ENCODE results near the gene MAGI3.
"Not testable (repeated sequence)": the region's sequence is repeated elsewhere in the genome, so short reads cannot be mapped to it uniquely, and the experiment has no call there.

MAGI3 gene

GRCh38 chr1:113552244-113552643 is 161.9 kb downstream of the MAGI3 start:
- Histone ChIP-seq H3K27ac (ENCODE audit: low read depth, low read length) (no peak overlapping the region), H3K9me3 (ENCODE audit: low read length) (no peaks in the 10 kb centered on the region), H3K27me3 (ENCODE audit: control insufficient read depth in 1 of 2, insufficient read depth in 2 of 2, low read length in 2 of 2) (no peaks in the 10 kb centered on the region), H3K9ac (ENCODE audit: low read length) (no peak overlapping the region), H3K4me1 (ENCODE audit: insufficient read depth, low read length) (no peaks in the 10 kb centered on the region), H3K36me3 (ENCODE audit: insufficient read depth, low read length) (peaks cover 12% of the 10 kb centered on the region), H3K4me3 (ENCODE audit: low read depth in 1 of 2, low read length in 2 of 2) (no peak overlapping the region)

GRCh38 chr1:113557187-113557586 is 166.9 kb downstream of the MAGI3 start:
- Histone ChIP-seq H3K9ac (ENCODE audit: low read length) (no peak overlapping the region), H3K27ac (ENCODE audit: low read depth, low read length) (no peak overlapping the region), H3K36me3 (ENCODE audit: insufficient read depth, low read length) (peaks cover 12% of the 10 kb centered on the region), H3K27me3 (ENCODE audit: control insufficient read depth in 1 of 2, insufficient read depth in 2 of 2, low read length in 2 of 2) (no peaks in the 10 kb centered on the region), H3K4me1 (ENCODE audit: insufficient read depth, low read length) (no peaks in the 10 kb centered on the region), H3K4me3 (ENCODE audit: low read depth in 1 of 2, low read length in 2 of 2) (no peak overlapping the region), H3K9me3 (ENCODE audit: low read length) (no peaks in the 10 kb centered on the region)

- H3K36me3 ChIP-seq (ENCODE audit: insufficient read depth, low read length), result no peaks in the 10 kb centered on the region
- no peak overlapping the region for H3K27ac ChIP-seq (ENCODE audit: low read depth, low read length)
Observed at GRCh38 chr1:113565621-113566020, 175.3 kb downstream of the MAGI3 start.

GRCh38 chr1:113567427-113567826 is 177.1 kb downstream of the MAGI3 start:
- no peak overlapping the region for H3K4me3 ChIP-seq (ENCODE audit: low read depth in 1 of 2, low read length in 2 of 2)
- no peaks in the 10 kb centered on the region for H3K36me3 ChIP-seq (ENCODE audit: insufficient read depth, low read length)
- no peaks in the 10 kb centered on the region for H3K4me1 ChIP-seq (ENCODE audit: insufficient read depth, low read length)
- peaks cover 3% of the 10 kb centered on the region for H3K9me3 ChIP-seq (ENCODE audit: low read length)
- H3K9ac ChIP-seq (ENCODE audit: low read length), result no peak overlapping the region
- no peaks in the 10 kb centered on the region for H3K27me3 ChIP-seq (ENCODE audit: control insufficient read depth in 1 of 2, insufficient read depth in 2 of 2, low read length in 2 of 2)
- no peak overlapping the region for H3K27ac ChIP-seq (ENCODE audit: low read depth, low read length)

More at GRCh38 chr1:113565621-113566020, 175.3 kb downstream of the MAGI3 start:
- H3K27me3 ChIP-seq (ENCODE audit: control insufficient read depth in 1 of 2, insufficient read depth in 2 of 2, low read length in 2 of 2), result no peaks in the 10 kb centered on the region
- H3K4me1 ChIP-seq (ENCODE audit: insufficient read depth, low read length), result no peaks in the 10 kb centered on the region
- H3K9me3 ChIP-seq (ENCODE audit: low read length), result peaks cover 3% of the 10 kb centered on the region
- H3K9ac ChIP-seq (ENCODE audit: low read length), result no peak overlapping the region
- H3K4me3 ChIP-seq (ENCODE audit: low read depth in 1 of 2, low read length in 2 of 2), result no peak overlapping the region

- not testable (repeated sequence) for H3K9ac ChIP-seq (ENCODE audit: low read length); H3K9me3 ChIP-seq (ENCODE audit: low read length); H3K4me1 ChIP-seq (ENCODE audit: insufficient read depth, low read length); H3K27me3 ChIP-seq (ENCODE audit: control insufficient read depth in 1 of 2, insufficient read depth in 2 of 2, low read length in 2 of 2); H3K36me3 ChIP-seq (ENCODE audit: insufficient read depth, low read length); H3K4me3 ChIP-seq (ENCODE audit: low read depth in 1 of 2, low read length in 2 of 2); H3K27ac ChIP-seq (ENCODE audit: low read depth, low read length)
Observed at GRCh38 chr1:113575744-113576260, 185.5 kb downstream of the MAGI3 start.

- H3K36me3 ChIP-seq (ENCODE audit: insufficient read depth, low read length), result no peaks in the 10 kb centered on the region
Observed at GRCh38 chr1:113576271-113576670, 186.0 kb downstream of the MAGI3 start.

GRCh38 chr1:113579256-113580018 is 189.1 kb downstream of the MAGI3 start:
- Histone ChIP-seq H3K9me3 (ENCODE audit: low read length) (no peaks in the 10 kb centered on the region), H3K4me3 (ENCODE audit: low read depth in 1 of 2, low read length in 2 of 2) (no peak overlapping the region), H3K4me1 (ENCODE audit: insufficient read depth, low read length) (no peaks in the 10 kb centered on the region), H3K27ac (ENCODE audit: low read depth, low read length) (no peak overlapping the region), H3K27me3 (ENCODE audit: control insufficient read depth in 1 of 2, insufficient read depth in 2 of 2, low read length in 2 of 2) (no peaks in the 10 kb centered on the region), H3K9ac (ENCODE audit: low read length) (no peak overlapping the region), H3K36me3 (ENCODE audit: insufficient read depth, low read length) (no peaks in the 10 kb centered on the region)

More at GRCh38 chr1:113576271-113576670, 186.0 kb downstream of the MAGI3 start:
- no peaks in the 10 kb centered on the region for H3K9me3 ChIP-seq (ENCODE audit: low read length)
- H3K4me1 ChIP-seq (ENCODE audit: insufficient read depth, low read length), result no peaks in the 10 kb centered on the region
- no peak overlapping the region for H3K9ac ChIP-seq (ENCODE audit: low read length)
- H3K4me3 ChIP-seq (ENCODE audit: low read depth in 1 of 2, low read length in 2 of 2), result no peak overlapping the region
- no peaks in the 10 kb centered on the region for H3K27me3 ChIP-seq (ENCODE audit: control insufficient read depth in 1 of 2, insufficient read depth in 2 of 2, low read length in 2 of 2)
- H3K27ac ChIP-seq (ENCODE audit: low read depth, low read length), result no peak overlapping the region

GRCh38 chr1:113581323-113581722 is 191.0 kb downstream of the MAGI3 start:
- H3K9ac ChIP-seq (ENCODE audit: low read length), result no peak overlapping the region
- no peaks in the 10 kb centered on the region for H3K9me3 ChIP-seq (ENCODE audit: low read length)

GRCh38 chr1:113582084-113582483 is 191.8 kb downstream of the MAGI3 start:
- Histone ChIP-seq H3K9ac (ENCODE audit: low read length) (no peak overlapping the region), H3K27ac (ENCODE audit: low read depth, low read length) (no peak overlapping the region), H3K4me1 (ENCODE audit: insufficient read depth, low read length) (no peaks in the 10 kb centered on the region), H3K36me3 (ENCODE audit: insufficient read depth, low read length) (peaks cover 3% of the 10 kb centered on the region), H3K4me3 (ENCODE audit: low read depth in 1 of 2, low read length in 2 of 2) (no peak overlapping the region), H3K9me3 (ENCODE audit: low read length) (no peaks in the 10 kb centered on the region), H3K27me3 (ENCODE audit: control insufficient read depth in 1 of 2, insufficient read depth in 2 of 2, low read length in 2 of 2) (no peaks in the 10 kb centered on the region)

More at GRCh38 chr1:113581323-113581722, 191.0 kb downstream of the MAGI3 start:
- Histone ChIP-seq H3K27me3 (ENCODE audit: control insufficient read depth in 1 of 2, insufficient read depth in 2 of 2, low read length in 2 of 2) (no peaks in the 10 kb centered on the region), H3K27ac (ENCODE audit: low read depth, low read length) (no peak overlapping the region), H3K4me1 (ENCODE audit: insufficient read depth, low read length) (no peaks in the 10 kb centered on the region), H3K4me3 (ENCODE audit: low read depth in 1 of 2, low read length in 2 of 2) (no peak overlapping the region), H3K36me3 (ENCODE audit: insufficient read depth, low read length) (peaks cover 3% of the 10 kb centered on the region)

GRCh38 chr1:113587475-113587874 is 197.2 kb downstream of the MAGI3 start:
- H3K4me1 ChIP-seq (ENCODE audit: insufficient read depth, low read length), result no peaks in the 10 kb centered on the region
- H3K27me3 ChIP-seq (ENCODE audit: control insufficient read depth in 1 of 2, insufficient read depth in 2 of 2, low read length in 2 of 2), result no peaks in the 10 kb centered on the region
- H3K4me3 ChIP-seq (ENCODE audit: low read depth in 1 of 2, low read length in 2 of 2), result no peak overlapping the region
- no peak overlapping the region for H3K27ac ChIP-seq (ENCODE audit: low read depth, low read length)
- no peaks in the 10 kb centered on the region for H3K9me3 ChIP-seq (ENCODE audit: low read length)
- H3K36me3 ChIP-seq (ENCODE audit: insufficient read depth, low read length), result peaks cover 3% of the 10 kb centered on the region
- no peak overlapping the region for H3K9ac ChIP-seq (ENCODE audit: low read length)

- Histone ChIP-seq H3K27me3 (ENCODE audit: control insufficient read depth in 1 of 2, insufficient read depth in 2 of 2, low read length in 2 of 2) (no peaks in the 10 kb centered on the region), H3K4me1 (ENCODE audit: insufficient read depth, low read length) (no peaks in the 10 kb centered on the region), H3K4me3 (ENCODE audit: low read depth in 1 of 2, low read length in 2 of 2) (no peak overlapping the region), H3K36me3 (ENCODE audit: insufficient read depth, low read length) (peaks cover 4% of the 10 kb centered on the region), H3K27ac (ENCODE audit: low read depth, low read length) (no peak overlapping the region), H3K9me3 (ENCODE audit: low read length) (no peaks in the 10 kb centered on the region), H3K9ac (ENCODE audit: low read length) (no peak overlapping the region)
Observed at GRCh38 chr1:113592230-113592629, 201.9 kb downstream of the MAGI3 start.
